ENCODE measurements around the gene LSM2.

LSM2 gene

DNA sequence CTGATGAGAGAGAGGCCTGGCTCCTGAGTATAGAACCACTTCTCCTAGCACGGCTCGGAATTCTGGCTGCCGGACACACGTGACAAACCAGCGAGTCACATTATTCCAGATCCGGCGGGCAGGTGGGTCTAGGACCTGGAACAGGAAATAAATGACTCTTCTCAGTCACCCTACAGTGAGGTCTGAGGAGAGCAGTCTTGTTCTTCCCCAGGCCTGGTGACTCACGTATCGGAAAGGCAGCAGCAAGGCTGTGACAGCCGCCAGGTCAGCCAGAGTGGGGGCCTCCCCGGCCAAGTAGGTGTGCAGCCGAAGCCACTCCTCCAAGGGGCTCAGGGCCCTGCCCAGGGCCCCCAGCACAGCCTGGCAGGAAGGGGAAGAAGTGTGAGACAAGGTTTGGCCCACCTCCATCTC lies 14.0 kb downstream of the LSM2 start:
- TF ChIP-seq, protein P1, sequence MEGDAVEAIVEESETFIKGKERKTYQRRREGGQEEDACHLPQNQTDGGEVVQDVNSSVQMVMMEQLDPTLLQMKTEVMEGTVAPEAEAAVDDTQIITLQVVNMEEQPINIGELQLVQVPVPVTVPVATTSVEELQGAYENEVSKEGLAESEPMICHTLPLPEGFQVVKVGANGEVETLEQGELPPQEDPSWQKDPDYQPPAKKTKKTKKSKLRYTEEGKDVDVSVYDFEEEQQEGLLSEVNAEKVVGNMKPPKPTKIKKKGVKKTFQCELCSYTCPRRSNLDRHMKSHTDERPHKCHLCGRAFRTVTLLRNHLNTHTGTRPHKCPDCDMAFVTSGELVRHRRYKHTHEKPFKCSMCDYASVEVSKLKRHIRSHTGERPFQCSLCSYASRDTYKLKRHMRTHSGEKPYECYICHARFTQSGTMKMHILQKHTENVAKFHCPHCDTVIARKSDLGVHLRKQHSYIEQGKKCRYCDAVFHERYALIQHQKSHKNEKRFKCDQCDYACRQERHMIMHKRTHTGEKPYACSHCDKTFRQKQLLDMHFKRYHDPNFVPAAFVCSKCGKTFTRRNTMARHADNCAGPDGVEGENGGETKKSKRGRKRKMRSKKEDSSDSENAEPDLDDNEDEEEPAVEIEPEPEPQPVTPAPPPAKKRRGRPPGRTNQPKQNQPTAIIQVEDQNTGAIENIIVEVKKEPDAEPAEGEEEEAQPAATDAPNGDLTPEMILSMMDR (IDR thresholded peaks at IDR 0.05; ENCODE audit: control insufficient read depth, extremely low read depth, insufficient read depth) = no peak
- no peak overlapping the region for H3K4me3 ChIP-seq (ENCODE audit: low read depth, low read length)
- DNase-seq (ENCODE audit: low read depth) = no peak

- H3K4me3 ChIP-seq (ENCODE audit: low read depth, low read length) = no peak overlapping the region
- TF ChIP-seq, protein P1 (IDR thresholded peaks at IDR 0.05; ENCODE audit: control insufficient read depth, extremely low read depth, insufficient read depth) = no peak
- no peak for DNase-seq (ENCODE audit: low read depth)
Observed at GRCh38 chr6:31792090-31792374, 14.7 kb downstream of the LSM2 start.

DNA sequence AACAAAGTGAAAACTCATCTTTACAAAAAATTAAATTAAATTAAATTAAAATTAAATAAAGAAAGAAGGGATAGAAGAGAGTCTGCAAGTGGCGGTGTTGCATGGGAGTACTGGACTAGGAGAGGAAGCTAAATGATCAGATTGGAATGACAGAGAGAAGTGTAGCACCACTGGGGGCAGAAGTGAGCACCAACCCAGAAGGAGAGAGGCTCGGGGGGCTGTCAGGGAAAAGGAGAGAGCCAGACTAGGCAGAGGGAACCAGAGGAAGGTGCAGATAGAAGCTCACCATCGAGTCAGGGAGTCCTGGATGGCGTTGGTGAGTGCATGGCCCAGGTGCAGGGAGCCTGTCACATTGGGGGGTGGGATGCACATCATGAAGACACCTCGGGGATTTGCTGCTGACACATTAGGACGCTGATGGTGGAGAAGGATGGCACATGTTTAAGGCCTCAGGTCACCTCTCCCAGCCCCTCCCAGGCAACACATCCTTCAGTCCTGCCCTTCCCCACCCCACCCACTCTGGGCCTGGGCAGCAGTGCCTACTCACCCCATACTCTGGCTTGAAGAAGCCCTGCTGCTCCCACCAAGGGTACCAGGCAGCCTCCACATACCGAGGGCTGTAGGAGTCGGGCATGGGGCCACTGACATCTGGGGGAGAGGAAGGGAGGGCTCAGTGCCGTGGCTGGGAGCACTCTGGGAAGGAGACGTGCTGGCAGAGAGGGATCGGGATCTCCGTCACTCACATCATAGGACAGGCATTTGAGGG lies 15.3 kb downstream of the LSM2 start:
- TF ChIP-seq, protein P1 (IDR thresholded peaks at IDR 0.05; ENCODE audit: control insufficient read depth, extremely low read depth, insufficient read depth) = peak; percentile 57
- no peak overlapping the region for H3K4me3 ChIP-seq (ENCODE audit: low read depth, low read length)
- DNase-seq (ENCODE audit: low read depth) = no peak

GRCh38 chr6:31785475-31785874 lies 21.3 kb downstream of the LSM2 start:
- TF ChIP-seq, protein P1 (IDR thresholded peaks at IDR 0.05; ENCODE audit: control insufficient read depth, extremely low read depth, insufficient read depth) = no peak
- H3K4me3 ChIP-seq (ENCODE audit: low read depth, low read length) = no peak overlapping the region
- no peak for DNase-seq (ENCODE audit: low read depth)

DNA sequence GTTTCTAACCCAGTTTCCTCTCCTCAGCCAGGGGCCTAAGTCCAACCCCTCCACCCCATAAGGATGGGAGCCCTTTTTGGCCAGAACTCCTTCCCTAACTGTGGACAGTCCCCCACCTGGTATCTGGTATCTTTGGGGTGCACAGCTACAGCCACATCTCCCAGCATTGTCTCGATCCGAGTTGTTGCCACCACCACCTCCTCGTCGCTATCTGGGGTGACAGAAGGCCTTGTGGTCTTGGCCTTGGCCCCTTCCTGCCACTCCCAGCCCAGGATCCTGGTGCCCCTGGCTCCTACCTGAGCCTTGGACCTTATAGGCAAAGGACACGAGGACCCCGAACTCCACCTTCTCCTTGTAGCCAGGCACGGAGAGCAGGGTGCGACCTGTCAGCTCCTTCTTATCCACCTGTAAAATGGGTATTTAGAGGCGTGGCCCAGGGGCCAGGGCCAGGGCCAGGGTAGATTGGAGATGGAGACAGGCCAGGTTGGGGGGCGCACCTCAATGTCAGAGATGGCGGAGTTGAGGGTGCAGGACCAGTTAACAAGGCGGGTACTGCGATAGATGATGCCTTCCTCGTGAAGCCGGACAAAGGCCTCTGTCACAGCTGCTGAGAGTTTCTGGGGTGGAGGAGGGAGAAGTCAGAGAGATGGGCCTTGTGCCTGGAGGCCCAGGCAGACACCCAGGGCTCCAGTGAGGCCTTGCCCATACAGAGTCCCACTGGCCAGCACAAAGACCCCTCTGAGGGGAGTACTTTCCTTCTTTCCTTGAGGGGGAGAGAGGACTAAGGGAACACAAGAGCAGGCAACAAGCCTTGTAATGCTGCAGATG lies 22.5 kb downstream of the LSM2 start:
- TF ChIP-seq, protein P1 (IDR thresholded peaks at IDR 0.05; ENCODE audit: control insufficient read depth, extremely low read depth, insufficient read depth) = no peak
- no peak overlapping the region for H3K4me3 ChIP-seq (ENCODE audit: low read depth, low read length)
- DNase-seq (ENCODE audit: low read depth) = no peak

GRCh38 chr6:31782126-31782855 lies 24.5 kb downstream of the LSM2 start:
- TF ChIP-seq, protein P1 (IDR thresholded peaks at IDR 0.05; ENCODE audit: control insufficient read depth, extremely low read depth, insufficient read depth) = no peak
- H3K4me3 ChIP-seq (ENCODE audit: low read depth, low read length) = no peak overlapping the region

More at GRCh38 chr6:31782126-31782855, 24.5 kb downstream of the LSM2 start:
- no peak for DNase-seq (ENCODE audit: low read depth)

Measured in LNCaP clone FGC (cell line).